ENCODE measurements around the gene GAB4. TPM values are rescaled to one million over a fixed set of nuclear protein-coding genes. Genes with fewer than 3 reads are reported as not detected.

The GAB4 gene
- total and polyA plus RNA-seq, 4 donors: not detected

- no peak overlapping the region for H3K9ac ChIP-seq (ENCODE audit: low read depth in 1 of 2, low read length in 2 of 2)
- DNase-seq (ENCODE audit: low spot score): no peak
- no peak overlapping the region for H3K4me3 ChIP-seq (ENCODE audit: low read depth in 1 of 3, low read length in 3 of 3)
- H3K4me1 ChIP-seq (ENCODE audit: control insufficient read depth in 4 of 4, insufficient read depth in 4 of 4, low read length in 3 of 4): no peaks in the 10 kb centered on the region
- H3K27me3 ChIP-seq (ENCODE audit: control insufficient read depth in 4 of 4, insufficient read depth in 4 of 4, low read length in 3 of 4): peaks cover 0 to 3% (median 0%) of the 10 kb centered on the region in 4 donors
- WGBS: 71% methylated on average over 7 of the region's 7 CpGs
- H3K27ac ChIP-seq (ENCODE audit: low read depth in 1 of 2, low read length in 2 of 2): no peak overlapping the region
- TF ChIP-seq ZBTB33 (IDR thresholded peaks at IDR 0.05): no peak
- TF ChIP-seq, protein P1, sequence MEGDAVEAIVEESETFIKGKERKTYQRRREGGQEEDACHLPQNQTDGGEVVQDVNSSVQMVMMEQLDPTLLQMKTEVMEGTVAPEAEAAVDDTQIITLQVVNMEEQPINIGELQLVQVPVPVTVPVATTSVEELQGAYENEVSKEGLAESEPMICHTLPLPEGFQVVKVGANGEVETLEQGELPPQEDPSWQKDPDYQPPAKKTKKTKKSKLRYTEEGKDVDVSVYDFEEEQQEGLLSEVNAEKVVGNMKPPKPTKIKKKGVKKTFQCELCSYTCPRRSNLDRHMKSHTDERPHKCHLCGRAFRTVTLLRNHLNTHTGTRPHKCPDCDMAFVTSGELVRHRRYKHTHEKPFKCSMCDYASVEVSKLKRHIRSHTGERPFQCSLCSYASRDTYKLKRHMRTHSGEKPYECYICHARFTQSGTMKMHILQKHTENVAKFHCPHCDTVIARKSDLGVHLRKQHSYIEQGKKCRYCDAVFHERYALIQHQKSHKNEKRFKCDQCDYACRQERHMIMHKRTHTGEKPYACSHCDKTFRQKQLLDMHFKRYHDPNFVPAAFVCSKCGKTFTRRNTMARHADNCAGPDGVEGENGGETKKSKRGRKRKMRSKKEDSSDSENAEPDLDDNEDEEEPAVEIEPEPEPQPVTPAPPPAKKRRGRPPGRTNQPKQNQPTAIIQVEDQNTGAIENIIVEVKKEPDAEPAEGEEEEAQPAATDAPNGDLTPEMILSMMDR (IDR thresholded peaks at IDR 0.05; ENCODE audit: low read depth, low read length, missing input control): no peak
- no peak for TF ChIP-seq FOXA1 (IDR thresholded peaks at IDR 0.05)
- no peak for TF ChIP-seq EGR1 (IDR thresholded peaks at IDR 0.05; ENCODE audit: low read depth in 2 of 2)
- TF ChIP-seq FOXA2 (IDR thresholded peaks at IDR 0.05): no peak
- TF ChIP-seq RXRA (IDR thresholded peaks at IDR 0.05): no peak
- no peak for TF ChIP-seq YY1 (IDR thresholded peaks at IDR 0.05)
- TF ChIP-seq SP1 (IDR thresholded peaks at IDR 0.05): no peak
- TF ChIP-seq HNF4A (conservative IDR thresholded peaks at IDR 0.05): no peak
- no peak for TF ChIP-seq GABPA (IDR thresholded peaks at IDR 0.05 in 1 of 2, conservative IDR thresholded peaks at IDR 0.05 in 1 of 2)
- no peak for TF ChIP-seq HNF4G (IDR thresholded peaks at IDR 0.05)
- TF ChIP-seq REST (IDR thresholded peaks at IDR 0.05): no peak
- TF ChIP-seq TAF1 (conservative IDR thresholded peaks at IDR 0.05): no peak
- no peak for TF ChIP-seq JUND (IDR thresholded peaks at IDR 0.05)
- H3K36me3 ChIP-seq (ENCODE audit: control insufficient read depth in 4 of 4, insufficient read depth in 3 of 4, low read depth in 1 of 4, low read length in 3 of 4): no peaks in the 10 kb centered on the region
- no peaks in the 10 kb centered on the region for H3K9me3 ChIP-seq (ENCODE audit: control insufficient read depth in 4 of 4, low read length in 3 of 4)
Observed at GRCh38 chr22:16953206-16954059, 54.6 kb downstream of the GAB4 start.

GRCh38 chr22:16949561-16949960 lies 58.5 kb downstream of the GAB4 start:
- no peak overlapping the region for H3K4me3 ChIP-seq (ENCODE audit: low read depth in 1 of 3, low read length in 3 of 3)
- no peak overlapping the region for H3K9ac ChIP-seq (ENCODE audit: low read depth in 1 of 2, low read length in 2 of 2)
- H3K4me1 ChIP-seq (ENCODE audit: control insufficient read depth in 4 of 4, insufficient read depth in 4 of 4, low read length in 3 of 4): no peaks in the 10 kb centered on the region
- no peak overlapping the region for H3K27ac ChIP-seq (ENCODE audit: low read depth in 1 of 2, low read length in 2 of 2)
- 57% methylated on average over 3 of the region's 3 CpGs for WGBS
- H3K9me3 ChIP-seq (ENCODE audit: control insufficient read depth in 4 of 4, low read length in 3 of 4): no peaks in the 10 kb centered on the region
- peaks cover 0 to 5% (median 0%) of the 10 kb centered on the region in 4 donors for H3K27me3 ChIP-seq (ENCODE audit: control insufficient read depth in 4 of 4, insufficient read depth in 4 of 4, low read length in 3 of 4)
- no peaks in the 10 kb centered on the region for H3K36me3 ChIP-seq (ENCODE audit: control insufficient read depth in 4 of 4, insufficient read depth in 3 of 4, low read depth in 1 of 4, low read length in 3 of 4)
- DNase-seq (ENCODE audit: low spot score): no peak
- no peak for TF ChIP-seq GABPA (IDR thresholded peaks at IDR 0.05 in 1 of 2, conservative IDR thresholded peaks at IDR 0.05 in 1 of 2)
- no peak for TF ChIP-seq FOXA1 (IDR thresholded peaks at IDR 0.05)
- no peak for TF ChIP-seq RAD21 (IDR thresholded peaks at IDR 0.05)
- no peak for TF ChIP-seq SP1 (IDR thresholded peaks at IDR 0.05)
- TF ChIP-seq REST (IDR thresholded peaks at IDR 0.05): no peak
- no peak for TF ChIP-seq RXRA (IDR thresholded peaks at IDR 0.05)
- TF ChIP-seq HNF4G (IDR thresholded peaks at IDR 0.05): no peak
- TF ChIP-seq, protein P1 (IDR thresholded peaks at IDR 0.05; ENCODE audit: low read depth, low read length, missing input control): no peak
- no peak for TF ChIP-seq ATF3 (IDR thresholded peaks at IDR 0.05)

Measured in liver (tissue), 9 donors.